ENCODE results near the gene KRT75. TPM values are rescaled to one million over a fixed set of nuclear protein-coding genes. Genes with fewer than 3 reads are reported as not detected.

KRT75 gene
- total and polyA plus RNA-seq, 2 of the 4 experiments (the other 2 are of a cell fraction) = not detected

DNA sequence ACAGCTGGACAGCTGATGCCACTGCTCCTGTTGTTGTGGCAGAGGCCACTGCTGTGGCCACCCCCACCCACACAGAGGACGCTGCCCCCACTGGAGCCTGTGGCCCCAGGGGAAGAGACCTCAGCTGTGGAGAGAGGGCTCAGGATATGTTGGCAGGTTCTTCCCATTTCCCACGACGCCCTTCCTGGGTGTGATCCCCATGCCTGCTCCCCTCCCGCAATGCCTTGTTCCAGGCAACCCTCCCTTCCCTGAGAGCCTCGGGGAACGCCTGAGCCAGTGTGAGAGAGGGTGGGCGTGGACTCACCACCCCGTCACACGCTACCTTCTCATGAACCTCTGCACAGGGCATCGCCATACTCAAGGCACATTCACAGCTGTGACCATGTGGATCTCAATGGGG lies 22.4 kb downstream of the KRT75 start:
- Histone ChIP-seq H3K36me3 (ENCODE audit: control insufficient read depth, insufficient read depth, low read length) (no peaks in the 10 kb centered on the region), H2AK5ac (ENCODE audit: low read depth, low read length) (no peak overlapping the region), H2BK5ac (ENCODE audit: low read depth, low read length, poor library complexity, severe bottlenecking) (no peak overlapping the region), H2AK9ac (replicated peaks; ENCODE audit: low read depth, low read length, poor library complexity) (no peak overlapping the region), H4K5ac (ENCODE audit: low read depth, low read length) (no peak overlapping the region), H3K4me2 (ENCODE audit: low read depth, low read length) (no peak overlapping the region), H2AFZ (replicated peaks; ENCODE audit: low read length, poor library complexity) (no peak overlapping the region), H3K23ac (ENCODE audit: low read depth, low read length) (no peak overlapping the region), H3K9me3 (ENCODE audit: control insufficient read depth, insufficient read depth, low read length) (no peaks in the 10 kb centered on the region), H4K91ac (ENCODE audit: insufficient read depth, low read depth, low read length) (no peak overlapping the region), H3K4ac (ENCODE audit: low read depth, low read length) (no peak overlapping the region), H2BK20ac (ENCODE audit: low read depth, low read length) (no peak overlapping the region), H4K8ac (ENCODE audit: low read depth in 2 of 2, low read length in 2 of 2) (no peak overlapping the region), H3K56ac (ENCODE audit: extremely low read depth, insufficient read depth, low read length) (no peak overlapping the region), H3K18ac (ENCODE audit: low read depth, low read length) (no peak overlapping the region), H3K4me1 (ENCODE audit: control insufficient read depth, insufficient read depth, low read length) (no peaks in the 10 kb centered on the region), H2BK120ac (ENCODE audit: low read depth, low read length) (no peak overlapping the region), H3K14ac (replicated peaks; ENCODE audit: low read depth, low read length) (no peak overlapping the region), H3K9ac (ENCODE audit: low read depth, low read length) (no peak overlapping the region), H4K20me1 (ENCODE audit: insufficient read depth, low read length) (no peaks in the 10 kb centered on the region), H3K79me1 (ENCODE audit: low read depth in 1 of 2, low read length in 2 of 2) (no peaks in the 10 kb centered on the region), H3K4me3 (ENCODE audit: insufficient read depth, low read depth, low read length) (no peak overlapping the region), H3K27ac (ENCODE audit: insufficient read depth, low read length) (no peak overlapping the region), H2BK15ac (ENCODE audit: low read depth, low read length) (no peak overlapping the region), H3K27me3 (ENCODE audit: control insufficient read depth, insufficient read depth, low read length) (peaks cover 11% of the 10 kb centered on the region), H3K9me1 (ENCODE audit: insufficient read depth, low read length) (peaks cover 6% of the 10 kb centered on the region; the same call in 1 of the 2 replicates)
- ATAC-seq (ENCODE audit: low read depth) (no peak), DNase-seq (no peak)
- dilution Hi-C loops (cut with HindIII; ENCODE audit: low sequenced_read_pairs, unreplicated experiment) = no loop called here
- CTCF ChIA-PET = no interaction called here
- intact Hi-C loops (cut with micrococcal nuclease) = no loop called here
- WGBS, 2 experiments (ENCODE audit: extremely low coverage in 2 of 2, insufficient read length in 1 of 2) = no CpG with 5 or more reads among the region's 10 CpGs
- in situ Hi-C loops (cut with MboI; ENCODE audit: low sequenced_read_pairs) = no loop called here
- POLR2A ChIA-PET (ENCODE audit: unreplicated experiment) = no interaction called here
- BruUV-seq (replicated peaks) = no TSS peak
- no peak for TF ChIP-seq MXI1 (IDR thresholded peaks at IDR 0.05; ENCODE audit: borderline replicate concordance, low read depth, low read length)
- TF ChIP-seq SMC3 (IDR thresholded peaks at IDR 0.05; ENCODE audit: low read depth, low read length) = no peak
- TF ChIP-seq CHD1 (IDR thresholded peaks at IDR 0.05; ENCODE audit: low read depth, low read length) = no peak
- no peak for TF ChIP-seq RFX5 (IDR thresholded peaks at IDR 0.05; ENCODE audit: low read depth, low read length)
- TF ChIP-seq, protein P1, sequence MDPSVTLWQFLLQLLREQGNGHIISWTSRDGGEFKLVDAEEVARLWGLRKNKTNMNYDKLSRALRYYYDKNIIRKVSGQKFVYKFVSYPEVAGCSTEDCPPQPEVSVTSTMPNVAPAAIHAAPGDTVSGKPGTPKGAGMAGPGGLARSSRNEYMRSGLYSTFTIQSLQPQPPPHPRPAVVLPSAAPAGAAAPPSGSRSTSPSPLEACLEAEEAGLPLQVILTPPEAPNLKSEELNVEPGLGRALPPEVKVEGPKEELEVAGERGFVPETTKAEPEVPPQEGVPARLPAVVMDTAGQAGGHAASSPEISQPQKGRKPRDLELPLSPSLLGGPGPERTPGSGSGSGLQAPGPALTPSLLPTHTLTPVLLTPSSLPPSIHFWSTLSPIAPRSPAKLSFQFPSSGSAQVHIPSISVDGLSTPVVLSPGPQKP (IDR thresholded peaks at IDR 0.05; ENCODE audit: borderline replicate concordance, low read depth, low read length) = no peak
- no peak for TF ChIP-seq MAFK (IDR thresholded peaks at IDR 0.05; ENCODE audit: low read depth, low read length)
- no peak for TF ChIP-seq MAZ (IDR thresholded peaks at IDR 0.05; ENCODE audit: borderline replicate concordance, low read depth, low read length)
- TF ChIP-seq FOS (IDR thresholded peaks at IDR 0.05; ENCODE audit: low read depth, low read length) = no peak
- no peak for TF ChIP-seq NFE2L2 (IDR thresholded peaks at IDR 0.05; ENCODE audit: low read depth, low read length)
- TF ChIP-seq BHLHE40 (IDR thresholded peaks at IDR 0.05; ENCODE audit: low read depth, low read length) = no peak
- TF ChIP-seq, protein P2, sequence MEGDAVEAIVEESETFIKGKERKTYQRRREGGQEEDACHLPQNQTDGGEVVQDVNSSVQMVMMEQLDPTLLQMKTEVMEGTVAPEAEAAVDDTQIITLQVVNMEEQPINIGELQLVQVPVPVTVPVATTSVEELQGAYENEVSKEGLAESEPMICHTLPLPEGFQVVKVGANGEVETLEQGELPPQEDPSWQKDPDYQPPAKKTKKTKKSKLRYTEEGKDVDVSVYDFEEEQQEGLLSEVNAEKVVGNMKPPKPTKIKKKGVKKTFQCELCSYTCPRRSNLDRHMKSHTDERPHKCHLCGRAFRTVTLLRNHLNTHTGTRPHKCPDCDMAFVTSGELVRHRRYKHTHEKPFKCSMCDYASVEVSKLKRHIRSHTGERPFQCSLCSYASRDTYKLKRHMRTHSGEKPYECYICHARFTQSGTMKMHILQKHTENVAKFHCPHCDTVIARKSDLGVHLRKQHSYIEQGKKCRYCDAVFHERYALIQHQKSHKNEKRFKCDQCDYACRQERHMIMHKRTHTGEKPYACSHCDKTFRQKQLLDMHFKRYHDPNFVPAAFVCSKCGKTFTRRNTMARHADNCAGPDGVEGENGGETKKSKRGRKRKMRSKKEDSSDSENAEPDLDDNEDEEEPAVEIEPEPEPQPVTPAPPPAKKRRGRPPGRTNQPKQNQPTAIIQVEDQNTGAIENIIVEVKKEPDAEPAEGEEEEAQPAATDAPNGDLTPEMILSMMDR (conservative IDR thresholded peaks at IDR 0.05; ENCODE audit: low read depth, low read length) = no peak
- TF ChIP-seq POLR2A (IDR thresholded peaks at IDR 0.05; ENCODE audit: low read depth, low read length) = no peak
- TF ChIP-seq CEBPB (IDR thresholded peaks at IDR 0.05; ENCODE audit: low read depth, low read length) = no peak

Measured in IMR-90 (cell line).